Rectal smooth muscle tissue (tissue), 1 donor: ENCODE data around the gene SLC2A9.

Experiments
- H3K27ac ChIP-seq: one replicate; pipeline ENCODE4 v1.7.0; 2013; ENCODE audit warnings: low read depth, low read length, inconsistent platforms
- H3K27me3 ChIP-seq: one replicate; pipeline ENCODE4 v1.7.0; 2013; ENCODE audit warnings: low read length; ENCODE audit not compliant: control insufficient read depth, insufficient read depth
- H3K36me3 ChIP-seq: one replicate; pipeline ENCODE4 v1.7.0; 2013; ENCODE audit warnings: low read length; ENCODE audit not compliant: control insufficient read depth, insufficient read depth
- H3K4me1 ChIP-seq: one replicate; pipeline ENCODE4 v1.7.0; 2013; ENCODE audit warnings: low read length; ENCODE audit not compliant: control insufficient read depth, insufficient read depth
- H3K4me3 ChIP-seq: one replicate; pipeline ENCODE4 v1.7.0; 2013; ENCODE audit warnings: low read length
- H3K9ac ChIP-seq: one replicate; pipeline ENCODE4 v1.7.0; 2013; ENCODE audit warnings: low read length

The SLC2A9 gene

DNA sequence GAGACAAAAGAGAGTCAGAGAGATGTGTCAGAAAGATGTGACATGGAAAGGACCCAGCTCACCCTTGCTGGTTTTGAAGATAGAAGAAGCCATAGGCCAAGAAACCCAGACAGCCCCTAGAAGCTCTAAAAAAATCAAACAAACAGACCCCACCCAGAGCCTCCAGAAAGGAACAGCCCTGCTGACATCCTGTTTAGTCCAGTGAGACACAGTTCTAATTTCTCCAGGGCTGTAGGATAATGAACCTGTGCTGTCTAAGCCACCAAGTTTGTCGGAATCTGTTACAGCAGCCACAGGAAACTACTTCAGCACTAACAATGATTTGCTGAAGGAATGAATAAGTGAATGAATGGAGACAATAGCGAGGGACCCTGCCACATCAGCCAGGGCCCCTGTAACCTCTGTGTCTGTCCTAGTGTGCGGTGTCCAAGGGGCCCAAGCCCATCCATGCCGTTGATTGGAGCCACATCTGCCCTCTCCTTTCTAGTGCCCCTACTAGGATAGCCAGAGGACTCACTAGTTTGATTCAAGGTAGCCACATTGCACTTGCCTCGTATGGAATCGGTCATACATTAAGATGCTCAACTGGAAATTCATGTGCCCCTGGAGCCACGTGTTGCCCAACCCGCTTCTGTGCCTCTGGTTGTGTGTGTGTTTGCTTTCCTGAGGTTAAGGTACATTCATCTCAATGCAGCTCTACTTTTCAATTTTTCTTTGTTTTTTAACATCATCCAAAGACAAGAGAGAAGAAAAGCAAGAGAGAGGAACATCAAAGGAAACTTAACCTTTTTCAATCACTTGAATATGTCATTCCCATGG is 32.5 kb upstream of the SLC2A9 start:
- H3K4me3 ChIP-seq: no peak overlapping the region
- no peaks in the 10 kb centered on the region for H3K4me1 ChIP-seq
- H3K36me3 ChIP-seq: no peaks in the 10 kb centered on the region
- no peaks in the 10 kb centered on the region for H3K27me3 ChIP-seq
- no peak overlapping the region for H3K27ac ChIP-seq
- no peak overlapping the region for H3K9ac ChIP-seq

DNA sequence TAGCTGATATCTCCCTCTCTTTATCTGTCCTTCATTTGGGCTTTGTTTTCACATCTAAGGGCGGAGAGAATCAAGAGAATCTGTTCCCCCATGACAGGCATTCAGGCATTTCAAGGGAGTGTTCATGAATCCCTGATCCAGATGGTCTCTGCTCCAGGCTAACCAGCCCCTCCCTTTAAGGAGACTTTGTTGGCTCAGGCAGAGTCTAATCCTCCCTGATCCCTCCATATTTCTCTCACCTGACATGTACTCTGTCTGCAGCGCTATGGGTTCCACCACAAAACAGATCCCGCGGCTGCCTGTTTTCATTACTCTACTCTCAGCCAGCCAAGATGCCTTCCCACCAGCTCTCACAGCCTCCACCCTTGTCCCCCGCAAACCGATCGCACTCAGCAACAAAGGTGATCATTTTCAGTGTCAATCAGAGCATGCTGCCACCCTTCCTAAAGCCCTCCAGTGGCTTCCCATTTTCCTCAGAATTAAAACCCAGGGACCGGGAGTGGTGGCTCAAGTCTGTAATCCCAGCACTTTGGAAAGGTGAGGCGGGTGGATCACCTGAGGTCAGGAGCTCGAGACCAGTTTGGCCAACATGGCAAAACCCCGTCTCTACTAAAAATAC is 30.3 kb upstream of the SLC2A9 start:
- H3K4me1 ChIP-seq: no peaks in the 10 kb centered on the region
- H3K27me3 ChIP-seq: no peaks in the 10 kb centered on the region
- H3K36me3 ChIP-seq: no peaks in the 10 kb centered on the region
- no peak overlapping the region for H3K9ac ChIP-seq
- H3K4me3 ChIP-seq: no peak overlapping the region
- H3K27ac ChIP-seq: no peak overlapping the region

DNA sequence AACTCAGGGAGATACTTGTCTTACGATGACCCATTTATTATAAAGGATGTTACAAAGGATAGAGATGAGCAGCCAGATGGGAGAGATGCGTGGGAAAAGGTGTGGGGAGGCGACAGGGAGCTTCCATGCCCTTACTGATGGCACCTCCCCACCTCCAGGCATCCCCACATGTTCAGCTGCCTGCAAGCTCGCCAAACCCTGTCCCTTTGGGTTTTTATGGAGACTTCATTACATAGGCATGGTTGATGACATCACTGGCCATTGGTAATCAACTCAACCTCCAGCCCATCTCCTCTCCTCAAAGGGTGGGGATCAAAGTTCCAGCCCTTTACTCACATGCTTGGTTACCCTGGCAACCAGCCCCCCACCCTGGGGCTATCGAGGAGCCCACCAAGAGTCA is 29.4 kb upstream of the SLC2A9 start:
- no peaks in the 10 kb centered on the region for H3K4me1 ChIP-seq
- no peak overlapping the region for H3K4me3 ChIP-seq
- no peaks in the 10 kb centered on the region for H3K36me3 ChIP-seq
- no peak overlapping the region for H3K9ac ChIP-seq
- H3K27me3 ChIP-seq: no peaks in the 10 kb centered on the region
- no peak overlapping the region for H3K27ac ChIP-seq

DNA sequence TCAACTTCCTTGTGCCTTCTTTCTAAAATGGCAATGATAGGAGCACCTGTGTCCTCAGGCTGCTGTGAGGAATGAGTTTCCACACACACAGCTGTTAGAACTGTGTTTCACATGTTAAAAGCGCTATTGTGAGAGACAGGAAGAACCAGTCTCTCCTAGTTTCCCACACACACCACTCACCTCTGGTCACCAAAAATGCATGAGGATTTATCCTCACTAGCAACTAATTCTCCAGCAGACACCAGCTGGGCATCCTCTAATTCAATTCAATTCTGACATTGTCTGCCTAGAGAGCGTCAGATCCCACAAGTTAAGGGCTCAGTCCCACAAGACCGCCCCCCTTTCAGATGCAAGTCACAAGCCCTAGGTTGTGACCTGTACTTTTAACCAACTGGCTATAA is 29.0 kb upstream of the SLC2A9 start:
- Histone ChIP-seq H3K4me1 (no peaks in the 10 kb centered on the region), H3K36me3 (no peaks in the 10 kb centered on the region), H3K9ac (no peak overlapping the region), H3K4me3 (no peak overlapping the region), H3K27ac (no peak overlapping the region), H3K27me3 (no peaks in the 10 kb centered on the region)

DNA sequence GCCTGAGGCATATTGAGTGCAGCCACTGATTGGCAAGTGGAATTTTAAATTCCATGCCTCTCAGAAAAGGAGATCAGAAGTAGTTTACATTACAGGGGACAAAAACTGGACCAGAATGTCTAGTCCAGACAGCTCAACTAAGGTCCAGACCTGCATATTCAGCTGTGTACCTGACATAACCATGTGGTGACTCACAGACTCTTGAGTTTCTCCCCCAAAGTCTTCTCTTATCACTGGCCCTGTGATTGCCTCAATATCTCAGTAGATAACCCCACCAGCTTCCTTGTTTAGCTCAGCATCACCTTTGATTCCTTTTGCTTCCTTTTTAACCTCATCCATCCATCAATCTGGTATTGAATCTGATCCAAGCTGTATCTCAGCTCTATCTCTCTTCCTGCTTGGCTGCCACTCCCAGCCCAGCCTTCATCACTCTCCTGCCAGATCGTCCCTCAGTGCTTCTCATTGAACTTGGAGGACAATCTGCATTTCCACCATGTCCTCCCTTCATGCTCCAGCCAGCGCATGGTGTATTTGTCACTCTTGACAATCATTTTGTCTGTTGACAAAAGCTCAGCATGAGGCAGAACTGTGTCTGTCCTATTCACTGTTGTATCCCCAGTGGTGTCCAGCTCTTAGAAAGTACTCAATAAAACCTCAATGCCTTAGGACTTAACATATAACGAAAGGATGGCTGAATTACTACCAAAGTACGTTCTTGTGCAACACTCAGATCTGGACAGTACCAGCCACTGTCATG is 27.8 kb upstream of the SLC2A9 start:
- Histone ChIP-seq H3K36me3 (no peaks in the 10 kb centered on the region), H3K4me3 (no peak overlapping the region), H3K27ac (no peak overlapping the region), H3K9ac (no peak overlapping the region), H3K4me1 (no peaks in the 10 kb centered on the region), H3K27me3 (no peaks in the 10 kb centered on the region)

DNA sequence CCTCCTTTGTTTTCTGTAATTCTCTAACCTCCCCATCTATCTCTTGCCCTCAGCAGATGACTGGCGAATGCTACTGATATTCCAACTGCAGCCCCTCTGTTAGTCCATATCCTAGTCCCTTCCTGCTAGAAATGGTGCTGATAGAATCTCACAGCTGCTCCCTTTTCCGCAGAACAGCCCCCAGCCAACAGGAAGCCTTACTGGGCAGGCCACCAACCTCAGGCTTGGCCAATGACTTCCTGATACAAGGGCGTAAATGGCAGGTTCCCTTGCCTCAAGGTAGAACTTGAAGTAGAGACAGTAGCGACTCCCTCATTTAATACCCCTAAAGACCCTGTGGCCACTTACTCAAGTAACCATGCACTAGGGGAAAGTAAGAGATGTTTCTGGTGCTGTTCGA is 26.7 kb upstream of the SLC2A9 start:
- Histone ChIP-seq H3K27ac (no peak overlapping the region), H3K4me1 (no peaks in the 10 kb centered on the region), H3K4me3 (no peak overlapping the region), H3K9ac (no peak overlapping the region), H3K36me3 (no peaks in the 10 kb centered on the region), H3K27me3 (no peaks in the 10 kb centered on the region)

DNA sequence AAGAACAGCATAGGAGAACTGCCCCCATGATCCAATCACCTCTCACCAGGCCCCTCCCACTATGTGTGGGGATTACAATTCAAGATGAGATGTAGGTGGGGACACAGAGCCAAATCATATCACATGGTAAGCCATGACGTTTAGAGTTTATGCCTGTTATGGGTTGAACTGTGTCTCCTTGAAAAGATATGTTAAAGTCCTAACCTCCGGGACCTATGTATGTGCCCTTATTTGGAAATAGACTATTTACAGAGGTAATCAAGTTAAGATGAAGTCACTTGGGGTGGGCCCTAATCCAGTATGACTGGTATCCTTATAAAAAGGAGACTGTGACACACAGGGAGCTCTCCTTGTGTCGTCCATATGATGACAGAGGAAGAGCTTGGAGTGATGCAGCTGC is 25.2 kb upstream of the SLC2A9 start:
- Histone ChIP-seq H3K9ac (no peak overlapping the region), H3K27me3 (no peaks in the 10 kb centered on the region), H3K36me3 (no peaks in the 10 kb centered on the region), H3K4me3 (no peak overlapping the region), H3K27ac (no peak overlapping the region), H3K4me1 (no peaks in the 10 kb centered on the region)

DNA sequence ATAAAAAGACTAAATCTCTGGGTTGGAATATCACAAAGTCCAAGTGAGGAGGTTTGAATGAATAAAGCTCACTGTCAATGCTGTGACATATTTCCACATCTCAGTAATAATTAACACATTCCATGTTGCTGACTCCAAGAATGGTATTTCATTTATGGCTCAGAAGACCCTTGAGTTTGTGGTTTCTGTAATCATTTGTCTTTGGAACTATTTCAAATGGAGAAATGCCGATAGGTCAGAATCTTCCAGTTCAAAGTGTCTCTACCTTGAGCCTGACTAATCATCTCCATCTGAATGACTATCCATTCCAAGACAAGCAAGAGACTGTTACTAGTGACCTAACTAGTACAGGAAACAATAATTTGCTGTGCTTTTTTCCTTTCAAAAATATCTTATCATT is 24.2 kb upstream of the SLC2A9 start:
- Histone ChIP-seq H3K4me3 (no peak overlapping the region), H3K36me3 (no peaks in the 10 kb centered on the region), H3K27me3 (no peaks in the 10 kb centered on the region), H3K27ac (no peak overlapping the region), H3K9ac (no peak overlapping the region), H3K4me1 (no peaks in the 10 kb centered on the region)

DNA sequence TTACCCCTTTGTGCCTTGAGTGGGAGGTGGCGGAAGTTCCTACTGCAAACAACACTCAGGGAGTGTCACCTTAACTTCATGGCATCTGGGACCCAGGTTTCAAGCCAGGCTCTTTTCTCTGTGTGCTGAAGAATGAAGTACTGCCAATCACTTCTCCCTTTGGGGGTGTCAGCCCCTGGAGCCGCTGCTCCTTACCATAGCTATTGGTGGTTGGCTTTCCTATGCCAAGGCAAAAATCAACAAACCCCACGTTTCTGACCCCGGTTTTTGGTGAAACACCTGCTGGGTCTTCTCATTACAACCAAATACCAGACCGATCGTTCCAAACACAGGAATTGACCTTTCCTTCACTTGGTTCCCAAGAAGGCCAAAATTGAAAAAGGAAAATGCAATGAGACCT is 19.7 kb upstream of the SLC2A9 start:
- Histone ChIP-seq H3K36me3 (no peaks in the 10 kb centered on the region), H3K4me3 (no peak overlapping the region), H3K27ac (no peak overlapping the region), H3K27me3 (no peaks in the 10 kb centered on the region), H3K9ac (no peak overlapping the region), H3K4me1 (no peaks in the 10 kb centered on the region)

DNA sequence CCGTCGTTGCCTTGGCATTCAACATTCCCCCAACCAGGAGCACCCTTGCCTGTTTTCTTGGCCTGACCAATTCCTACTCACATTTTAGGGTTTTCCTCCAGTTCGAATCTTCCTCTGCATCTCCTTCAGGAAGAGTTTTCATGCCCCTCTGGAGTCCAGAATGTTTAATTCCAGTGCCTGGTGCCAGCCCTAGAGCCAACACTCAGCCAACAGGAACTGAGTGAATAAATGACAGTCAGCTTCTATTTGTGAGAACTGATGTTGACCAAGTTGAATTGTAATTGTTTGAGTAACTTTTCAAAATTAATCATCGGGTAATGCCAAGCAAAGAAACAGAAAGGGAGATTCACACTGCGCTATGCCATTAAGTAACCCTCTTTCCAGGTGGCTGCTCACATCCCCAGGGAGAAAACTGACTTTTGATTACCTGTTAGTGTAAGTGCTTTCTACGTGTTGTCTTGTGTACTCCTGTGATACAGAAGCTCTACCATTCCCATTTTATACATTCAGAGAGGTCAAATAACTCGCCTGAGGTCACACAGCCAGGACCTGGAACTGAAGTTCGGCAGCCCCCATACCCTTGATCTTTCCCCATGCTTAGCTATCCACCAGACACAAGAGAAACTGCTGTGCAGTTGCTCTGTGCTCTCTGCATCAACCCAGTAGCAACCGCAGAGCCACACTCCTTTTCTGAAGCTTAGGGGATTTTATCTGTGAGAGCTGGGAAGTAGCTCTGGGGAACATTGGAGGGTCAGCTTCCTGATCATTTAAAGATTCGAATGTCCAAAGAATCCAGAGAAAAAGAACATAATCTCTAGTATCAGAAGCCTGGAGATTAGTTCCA is 19.0 kb upstream of the SLC2A9 start:
- no peaks in the 10 kb centered on the region for H3K36me3 ChIP-seq
- no peaks in the 10 kb centered on the region for H3K27me3 ChIP-seq
- no peak overlapping the region for H3K4me3 ChIP-seq
- no peak overlapping the region for H3K27ac ChIP-seq
- H3K9ac ChIP-seq: no peak overlapping the region
- H3K4me1 ChIP-seq: no peaks in the 10 kb centered on the region

DNA sequence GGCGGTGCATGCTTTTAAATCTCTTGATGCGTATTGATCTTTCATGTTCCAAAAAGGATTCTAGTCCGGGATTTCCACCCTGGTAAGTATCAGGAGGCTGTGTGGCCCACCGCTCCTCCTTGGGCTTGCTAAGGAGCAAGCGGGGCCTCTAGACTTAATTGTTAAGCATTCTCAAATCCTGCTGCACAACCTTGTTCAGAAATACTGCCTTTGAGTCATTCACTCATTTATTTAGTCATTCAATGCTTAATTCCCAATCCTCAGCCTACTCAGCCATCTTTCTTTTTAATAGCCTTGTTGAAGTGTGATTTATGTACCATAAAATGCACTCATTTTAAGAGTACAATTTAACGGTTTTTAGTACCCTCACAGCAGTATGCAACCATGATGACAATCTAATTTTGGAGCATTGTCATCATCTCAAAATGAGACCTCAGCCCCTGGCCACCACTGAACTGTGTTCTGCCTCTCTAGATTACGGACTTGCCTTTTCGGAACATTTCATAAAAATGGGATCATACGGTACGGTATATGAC is 15.6 kb upstream of the SLC2A9 start:
- H3K4me3 ChIP-seq: no peak overlapping the region
- no peaks in the 10 kb centered on the region for H3K4me1 ChIP-seq
- H3K27ac ChIP-seq: no peak overlapping the region

DNA sequence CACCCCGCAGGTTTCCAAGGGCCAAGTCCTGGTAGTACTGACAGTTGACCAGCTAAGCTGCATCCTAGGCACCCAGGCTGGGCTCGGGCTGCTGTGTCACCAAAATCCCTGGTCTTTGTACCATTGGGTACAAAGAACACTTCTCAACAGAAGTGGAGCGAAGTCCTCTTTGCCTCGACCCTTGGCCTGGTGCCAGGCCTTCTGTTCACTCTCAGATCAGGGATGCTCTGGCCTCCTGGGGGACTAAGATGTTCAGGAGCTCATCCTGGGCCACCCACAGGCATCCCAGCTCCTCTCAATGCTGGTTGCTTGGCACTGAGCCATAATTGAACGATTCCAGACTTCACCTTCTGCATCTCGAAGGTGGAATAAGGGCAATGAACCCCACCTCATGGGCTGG is 13.8 kb upstream of the SLC2A9 start:
- Histone ChIP-seq H3K36me3 (no peaks in the 10 kb centered on the region), H3K27ac (no peak overlapping the region), H3K9ac (no peak overlapping the region), H3K27me3 (no peaks in the 10 kb centered on the region), H3K4me3 (no peak overlapping the region), H3K4me1 (no peaks in the 10 kb centered on the region)

More for the DNA sequence above, 15.6 kb upstream of the SLC2A9 start:
- Histone ChIP-seq H3K36me3 (no peaks in the 10 kb centered on the region), H3K27me3 (no peaks in the 10 kb centered on the region), H3K9ac (no peak overlapping the region)
